Esophagus squamous epithelium (tissue), 4 donors: ENCODE results near the gene MAD1L1.
"Not testable (repeated sequence)": the region's sequence is repeated elsewhere in the genome, so short reads cannot be mapped to it uniquely, and the experiment has no call there.

Experiments used
- CTCF ChIP-seq, 6 experiments: fragments of 450-650 bp in 4 of 6; fragments of 200-600 bp in 2 of 6; sonication (generic) in 2 of 6; IDR thresholded peaks; one replicate each; pipeline ENCODE4 v1.5.1; 2016 to 2019; ENCODE audit warnings: antibody characterized with exemption in 6 of 6, mild to moderate bottlenecking in 4 of 6, moderate library complexity in 4 of 6
- POLR2A ChIP-seq, 4 donors: fragments of 450-650 bp; IDR thresholded peaks; one replicate each; pipeline ENCODE4 v1.6.1; 2017; ENCODE audit warnings: antibody characterized with exemption in 4 of 4, mild to moderate bottlenecking in 4 of 4, moderate library complexity in 3 of 4

DNA sequence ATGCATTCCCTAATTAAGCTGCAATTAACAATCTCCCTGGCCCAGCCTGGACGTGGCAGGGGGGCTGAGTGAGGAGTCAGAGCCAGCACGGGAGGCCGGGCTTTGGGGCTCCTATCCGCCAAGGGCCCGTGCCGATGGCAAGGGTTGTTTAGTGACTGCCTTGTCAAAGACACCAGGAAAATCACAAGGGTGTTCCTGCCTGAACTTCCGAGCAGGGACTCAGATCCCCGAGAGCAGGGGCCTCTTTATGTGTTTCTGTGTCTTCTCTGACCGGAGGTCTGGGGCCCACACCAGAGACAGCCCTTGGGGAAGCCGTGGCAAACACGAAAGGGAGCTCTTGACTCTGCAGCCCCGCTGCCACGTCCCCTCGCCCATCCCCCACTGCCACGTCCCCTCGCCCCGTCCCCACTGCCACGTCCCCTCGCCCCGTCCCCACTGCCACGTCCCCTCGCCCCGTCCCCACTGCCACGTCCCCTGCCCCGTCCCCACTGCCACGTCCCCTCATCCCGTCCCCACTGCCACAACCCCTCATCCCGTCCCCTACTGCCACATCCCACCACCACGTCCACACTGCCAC, 303.3 kb downstream of the MAD1L1 start:
- not testable (repeated sequence) for TF ChIP-seq CTCF, POLR2A (IDR thresholded peaks at IDR 0.05)
